K562 (cell line): ENCODE data around the gene RER1. TPM values are rescaled to one million over a fixed set of nuclear protein-coding genes. Genes with fewer than 3 reads are reported as not detected.

Source experiments
- ATAC-seq: fragments of 200-7000 bp; cut with Tn5 transposase; 3 replicates; pipeline ENCODE4 v1.9.1; 2020; ENCODE audit warnings: moderate library complexity
- BruUV-seq: library from RNA; stranded (reverse); fragments of 400-500 nt; replicated peaks from 2 replicates; lab custom pipeline; 2021; lab: Mats Ljungman, UMichigan
- CTCF ChIA-PET: fragments of 300-600 bp; formaldehyde crosslinking; extraction: SDS; loops from one replicate; lab custom pipeline; 2021; ENCODE audit warnings: low intra/inter-chr PET ratio; lab: Yijun Ruan, JAX
- POLR2A ChIA-PET: fragments of 300-600, 350-650 bp; sonication (Branson Sonifier 250); formaldehyde crosslinking; extraction: SDS; loops from one replicate; lab custom pipeline; 2021; ENCODE audit warnings: antibody characterized with exemption, inconsistent platforms; lab: Yijun Ruan, JAX
- DNase-seq, 4 experiments: peaks; one replicate each; pipeline versions ENCODE4 v3.0.0 to v3.0.0-alpha.2; 2011 to 2018; ENCODE audit warnings: low spot score in 3 of 4, mixed read lengths in 3 of 4; ENCODE audit errors: extremely low read depth in 1 of 4
- FAIRE-seq: peaks from 2 replicates; lab custom pipeline; 2011; peaks lifted over from hg19 to GRCh38; lab: Jason Lieb, UNC
- H2AFZ ChIP-seq: 2 replicates; pipeline ENCODE4 v1.6.0; 2011; ENCODE audit warnings: low read depth, low read length, control low read depth, inconsistent platforms
- H3K27ac ChIP-seq: fragments of 200-600 bp; 3 replicates; pipeline ENCODE4 v1.8.0; 2011; ENCODE audit warnings: low read depth, mild to moderate bottlenecking, control low read depth, inconsistent platforms, low read length, moderate library complexity, mixed read lengths; ENCODE audit errors: extremely low read depth
- H3K27me3 ChIP-seq, 2 experiments: fragments of 300-600 bp in 1 of 2; 2 replicates in 1 of 2; 3 replicates in 1 of 2; pipeline versions ENCODE4 v1.6.0 to v1.8.0; 2011; ENCODE audit warnings: inconsistent platforms in 2 of 2, low read length in 2 of 2, mild to moderate bottlenecking in 1 of 2, mixed read lengths in 1 of 2, moderate library complexity in 1 of 2; ENCODE audit not compliant: control insufficient read depth in 2 of 2, insufficient read depth in 2 of 2
- H3K36me3 ChIP-seq: fragments of 300-600 bp; 3 replicates; pipeline ENCODE4 v1.8.0; 2011; ENCODE audit warnings: mild to moderate bottlenecking, low read length, inconsistent platforms; ENCODE audit not compliant: control insufficient read depth, insufficient read depth
- H3K4me1 ChIP-seq, 2 experiments: fragments of 200-600 bp in 1 of 2; replicated peaks in 1 of 2; 2 replicates in 1 of 2; 3 replicates in 1 of 2; pipeline versions ENCODE4 v1.5.1 to v1.8.0; 2011; ENCODE audit warnings: inconsistent platforms in 2 of 2, low read length in 2 of 2, mild to moderate bottlenecking in 1 of 2, mixed read lengths in 1 of 2, moderate library complexity in 1 of 2; ENCODE audit not compliant: control insufficient read depth in 2 of 2, insufficient read depth in 2 of 2
- H3K4me2 ChIP-seq: 2 replicates; pipeline ENCODE4 v1.6.1; 2011; ENCODE audit warnings: low read length, control low read depth, inconsistent platforms, mixed read lengths; ENCODE audit not compliant: insufficient read depth
- H3K4me3 ChIP-seq: fragments of 200-600 bp; sonication (generic), shearing (Covaris generic); 2 replicates; pipeline ENCODE4 v1.5.1; 2016; ENCODE audit warnings: control low read depth, inconsistent platforms
- H3K79me2 ChIP-seq: fragments of 200-600 bp; 3 replicates; pipeline ENCODE4 v1.8.0; 2011; ENCODE audit warnings: low read length, inconsistent platforms; ENCODE audit not compliant: control insufficient read depth, insufficient read depth
- H3K9ac ChIP-seq, 2 experiments: 2 replicates each; pipeline versions ENCODE4 v1.6.0 to v1.6.1; 2011; ENCODE audit warnings: low read depth in 2 of 2, low read length in 2 of 2, control low read depth in 1 of 2, inconsistent platforms in 1 of 2, mild to moderate bottlenecking in 1 of 2, mixed read lengths in 1 of 2; ENCODE audit not compliant: insufficient read depth in 1 of 2
- H3K9me1 ChIP-seq: one replicate; pipeline ENCODE4 v1.6.0; 2011; ENCODE audit warnings: inconsistent platforms, mild to moderate bottlenecking, low read length, moderate library complexity; ENCODE audit not compliant: control insufficient read depth, insufficient read depth
- H3K9me3 ChIP-seq: replicated peaks from 2 replicates; pipeline ENCODE4 v1.5.1; 2011; ENCODE audit warnings: low read depth, low read length, inconsistent platforms; ENCODE audit not compliant: control insufficient read depth, insufficient read depth
- H4K20me1 ChIP-seq: replicated peaks from 2 replicates; pipeline ENCODE4 v1.6.1; 2011; ENCODE audit warnings: low read length, inconsistent platforms, mixed read lengths; ENCODE audit not compliant: control insufficient read depth, insufficient read depth
- HNRNPL ChIP-seq: fragments of 200-400 bp; formaldehyde crosslinking; IDR thresholded peaks from 2 replicates; pipeline ENCODE4 v1.6.1; 2017; ENCODE audit warnings: low read depth, mild to moderate bottlenecking, low read length
- IRF2 ChIP-seq: sonication (generic); formaldehyde crosslinking; IDR thresholded peaks from 2 replicates; pipeline ENCODE4 v1.8.1; 2022; ENCODE audit warnings: mild to moderate bottlenecking, missing genetic modification reagents
- POLR2G ChIP-seq: fragments of 200-400 bp; formaldehyde crosslinking; IDR thresholded peaks from 2 replicates; pipeline ENCODE4 v1.6.1; 2017; ENCODE audit warnings: low read depth, mild to moderate bottlenecking, antibody characterized with exemption, low read length, moderate library complexity
- ZNF717 ChIP-seq: fragments of 250-450 bp; sonication (Bioruptor Pico); IDR thresholded peaks from 2 replicates; pipeline ENCODE4 v1.5.0; 2021
- WGBS: fragments of 100-300 bp; shearing (Covaris generic); methylation state at CpG from one replicate; pipeline ENCODE4 v1.1.6; 2016; ENCODE audit warnings: low coverage, mixed read lengths; ENCODE audit not compliant: insufficient coverage; ENCODE audit errors: missing lambda C conversion rate; 5-methylcytosine and 5-hydroxymethylcytosine counted together
- in situ Hi-C: fragments of 300-500 bp; cut with MboI; formaldehyde crosslinking; loops from 4 replicates; pipeline ENCODE4 v1.15.0; 2018; ENCODE audit warnings: inconsistent platforms, mixed read lengths
- intact Hi-C: fragments of 100-400 bp; cut with micrococcal nuclease; formaldehyde crosslinking; loops from 2 replicates; pipeline ENCODE4 v1.14.2; 2022
- polyA plus RNA-seq, 8 experiments: library from polyadenylated mRNA; depleted of rRNA in 4 of 8; stranded (reverse) in 5 of 8; unstranded in 3 of 8; fragments of >200 nt; fragmentation: Nextera tagmentation in 2 of 8; fragmentation: Illumina TruSeq in 1 of 8; extraction: Ambion mirVana in 2 of 8; extraction: Trizol in 1 of 8; gene quantifications; 2 replicates each; pipeline versions ENCODE4 v1.2.1 to v1.2.3, GENCODE V29; 2011 to 2014; ENCODE audit warnings: inconsistent platforms in 1 of 8, missing spikeins in 1 of 8
- total RNA-seq, 7 experiments: library from RNA; depleted of rRNA in 6 of 7; stranded (reverse); fragments of >200 nt in 6 of 7; fragmentation: Illumina TruSeq in 2 of 7; extraction: Trizol in 2 of 7; gene quantifications; 2 replicates each; pipeline versions ENCODE4 v1.2.1 to v1.2.3, GENCODE V29; 2011 to 2021; ENCODE audit warnings: low replicate concordance in 1 of 7

RER1 gene
- total and polyA plus RNA-seq, 9 of the 15 experiments (the other 6 are each of a cell fraction or from before 2014, with no cell fraction given) = 19.6 to 354 (median 183) TPM

DNA sequence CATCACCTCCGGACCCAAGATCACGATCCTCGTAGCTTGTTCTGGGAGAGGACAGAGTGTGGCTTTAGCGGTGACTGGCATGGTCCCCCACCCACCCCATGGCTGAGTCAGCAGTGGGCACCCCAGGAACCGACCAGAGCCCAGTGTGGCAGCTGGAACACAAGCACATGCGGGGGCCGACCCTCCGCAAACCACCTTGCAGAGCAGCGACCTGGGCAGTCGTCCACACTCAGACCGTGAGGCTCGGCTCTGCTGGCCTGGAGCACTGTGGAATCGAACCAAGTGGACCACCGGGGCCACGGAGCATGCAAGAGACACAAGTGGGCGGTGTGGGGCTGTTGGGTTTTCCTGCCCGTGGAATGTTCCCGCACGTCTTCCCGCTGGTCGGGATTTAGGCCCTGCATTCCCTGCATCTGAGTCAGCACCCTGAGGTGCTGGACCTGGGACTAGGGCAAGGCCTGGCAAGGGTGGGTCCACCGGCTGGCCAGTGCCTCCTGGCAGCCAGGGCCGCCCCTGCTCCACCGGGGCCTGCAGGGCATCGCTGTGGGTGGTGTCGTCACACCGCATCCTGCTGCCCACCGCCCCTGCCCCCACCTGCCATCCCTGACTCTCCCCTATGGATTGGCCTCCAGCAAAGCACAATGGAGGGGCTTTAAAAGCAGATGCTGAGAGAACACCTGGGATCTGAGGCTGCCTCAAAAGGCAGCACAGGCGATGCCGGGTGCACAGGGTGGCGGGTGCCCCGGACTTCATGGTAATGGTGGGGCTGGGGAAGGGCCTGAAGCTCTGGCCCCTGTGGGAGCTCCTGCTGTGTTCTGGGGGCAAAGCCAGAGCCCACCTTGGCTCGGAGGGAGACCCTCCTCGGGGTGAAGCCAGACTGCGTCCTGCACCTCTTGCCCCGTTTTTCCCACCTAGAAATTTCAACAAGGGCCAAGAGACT, 18.8 kb upstream of the RER1 start:
- Histone ChIP-seq H2AFZ (no peak overlapping the region), H3K9me1 (no peaks in the 10 kb centered on the region), H3K79me2 (no peaks in the 10 kb centered on the region)
- no peak for DNase-seq
- TF ChIP-seq HNRNPL (no peak), IRF2 (CRISPR knock-in tag) (0 out of 2 replicates have a peak, but pooled peaks have one; percentile 47), ZNF717 (CRISPR knock-in tag) (no peak), POLR2G (peak; percentile 48; the same call in 1 of the 2 replicates)
- TF ChIP-seq, all 486 proteins: peak for 2
- WGBS = 3% methylated on average over 36 of the region's 36 CpGs
- no peak overlapping the region; the same call in 2 of the 3 replicates for H3K27ac ChIP-seq
- no peak overlapping the region for H3K4me2 ChIP-seq
- no peak overlapping the region for H3K4me3 ChIP-seq
- H3K36me3 ChIP-seq = no peaks in the 10 kb centered on the region
- H4K20me1 ChIP-seq = peaks cover 3% of the 10 kb centered on the region
- no peaks in the 10 kb centered on the region for H3K9me3 ChIP-seq
- BruUV-seq = no TSS peak
- FAIRE-seq (no peak), ATAC-seq (no peak)
- ChIA-PET POLR2A (interaction anchor here (0.6 to 1.0 kb wide), 2 partner anchors 17 to 68 kb away, joined by 3 read pairs; no protein-coding TSS in a partner anchor), CTCF (no interaction called here)
- no peak overlapping the region for H3K9ac ChIP-seq
- in situ Hi-C loops (loop anchor here (10.0 kb wide), 1 partner anchor 178 kb away; the partner anchor contains the start of gene FAAP20), intact Hi-C loops (loop anchor here (10.0 kb wide), 1 partner anchor 58 kb away; no protein-coding TSS in a partner anchor)
- H3K27me3 ChIP-seq = peaks cover 58 to 86% of the 10 kb centered on the region in 2 experiments
- peaks cover 0 to 44% of the 10 kb centered on the region in 2 experiments; a peak in 2 of 5 replicates for H3K4me1 ChIP-seq
